K562 (cell line): ENCODE results near the gene ENPP5. TPM values are rescaled to one million over a fixed set of nuclear protein-coding genes. Genes with fewer than 3 reads are reported as not detected.

ENCODE experiments used
- ATAC-seq: fragments of 200-7000 bp; cut with Tn5 transposase; 3 replicates; pipeline ENCODE4 v1.9.1; 2020; ENCODE audit warnings: moderate library complexity
- BruUV-seq: library from RNA; stranded (reverse); fragments of 400-500 nt; replicated peaks from 2 replicates; lab custom pipeline; 2021; lab: Mats Ljungman, UMichigan
- CTCF ChIA-PET: fragments of 300-600 bp; formaldehyde crosslinking; extraction: SDS; loops from one replicate; lab custom pipeline; 2021; ENCODE audit warnings: low intra/inter-chr PET ratio; lab: Yijun Ruan, JAX
- POLR2A ChIA-PET: fragments of 300-600, 350-650 bp; sonication (Branson Sonifier 250); formaldehyde crosslinking; extraction: SDS; loops from one replicate; lab custom pipeline; 2021; ENCODE audit warnings: antibody characterized with exemption, inconsistent platforms; lab: Yijun Ruan, JAX
- DNase-seq, 4 experiments: peaks; one replicate each; pipeline versions ENCODE4 v3.0.0 to v3.0.0-alpha.2; 2011 to 2018; ENCODE audit warnings: low spot score in 3 of 4, mixed read lengths in 3 of 4; ENCODE audit errors: extremely low read depth in 1 of 4
- FAIRE-seq: peaks from 2 replicates; lab custom pipeline; 2011; peaks lifted over from hg19 to GRCh38; lab: Jason Lieb, UNC
- H2AFZ ChIP-seq: 2 replicates; pipeline ENCODE4 v1.6.0; 2011; ENCODE audit warnings: low read depth, low read length, control low read depth, inconsistent platforms
- H3K27ac ChIP-seq: fragments of 200-600 bp; 3 replicates; pipeline ENCODE4 v1.8.0; 2011; ENCODE audit warnings: low read depth, mild to moderate bottlenecking, control low read depth, inconsistent platforms, low read length, moderate library complexity, mixed read lengths; ENCODE audit errors: extremely low read depth
- H3K27me3 ChIP-seq, 2 experiments: fragments of 300-600 bp in 1 of 2; 2 replicates in 1 of 2; 3 replicates in 1 of 2; pipeline versions ENCODE4 v1.6.0 to v1.8.0; 2011; ENCODE audit warnings: inconsistent platforms in 2 of 2, low read length in 2 of 2, mild to moderate bottlenecking in 1 of 2, mixed read lengths in 1 of 2, moderate library complexity in 1 of 2; ENCODE audit not compliant: control insufficient read depth in 2 of 2, insufficient read depth in 2 of 2
- H3K36me3 ChIP-seq: fragments of 300-600 bp; 3 replicates; pipeline ENCODE4 v1.8.0; 2011; ENCODE audit warnings: mild to moderate bottlenecking, low read length, inconsistent platforms; ENCODE audit not compliant: control insufficient read depth, insufficient read depth
- H3K4me1 ChIP-seq, 2 experiments: fragments of 200-600 bp in 1 of 2; replicated peaks in 1 of 2; 2 replicates in 1 of 2; 3 replicates in 1 of 2; pipeline versions ENCODE4 v1.5.1 to v1.8.0; 2011; ENCODE audit warnings: inconsistent platforms in 2 of 2, low read length in 2 of 2, mild to moderate bottlenecking in 1 of 2, mixed read lengths in 1 of 2, moderate library complexity in 1 of 2; ENCODE audit not compliant: control insufficient read depth in 2 of 2, insufficient read depth in 2 of 2
- H3K4me2 ChIP-seq: 2 replicates; pipeline ENCODE4 v1.6.1; 2011; ENCODE audit warnings: low read length, control low read depth, inconsistent platforms, mixed read lengths; ENCODE audit not compliant: insufficient read depth
- H3K4me3 ChIP-seq: fragments of 200-600 bp; sonication (generic), shearing (Covaris generic); 2 replicates; pipeline ENCODE4 v1.5.1; 2016; ENCODE audit warnings: control low read depth, inconsistent platforms
- H3K79me2 ChIP-seq: fragments of 200-600 bp; 3 replicates; pipeline ENCODE4 v1.8.0; 2011; ENCODE audit warnings: low read length, inconsistent platforms; ENCODE audit not compliant: control insufficient read depth, insufficient read depth
- H3K9ac ChIP-seq, 2 experiments: 2 replicates each; pipeline versions ENCODE4 v1.6.0 to v1.6.1; 2011; ENCODE audit warnings: low read depth in 2 of 2, low read length in 2 of 2, control low read depth in 1 of 2, inconsistent platforms in 1 of 2, mild to moderate bottlenecking in 1 of 2, mixed read lengths in 1 of 2; ENCODE audit not compliant: insufficient read depth in 1 of 2
- H3K9me1 ChIP-seq: one replicate; pipeline ENCODE4 v1.6.0; 2011; ENCODE audit warnings: inconsistent platforms, mild to moderate bottlenecking, low read length, moderate library complexity; ENCODE audit not compliant: control insufficient read depth, insufficient read depth
- H3K9me3 ChIP-seq: replicated peaks from 2 replicates; pipeline ENCODE4 v1.5.1; 2011; ENCODE audit warnings: low read depth, low read length, inconsistent platforms; ENCODE audit not compliant: control insufficient read depth, insufficient read depth
- H4K20me1 ChIP-seq: replicated peaks from 2 replicates; pipeline ENCODE4 v1.6.1; 2011; ENCODE audit warnings: low read length, inconsistent platforms, mixed read lengths; ENCODE audit not compliant: control insufficient read depth, insufficient read depth
- BACH1 ChIP-seq: fragments of 200-800 bp; sonication (Bioruptor generic); IDR thresholded peaks from 2 replicates; pipeline ENCODE4 v1.6.1; 2016; ENCODE audit warnings: missing genetic modification characterization, missing compliant biosample characterization
- CCAR2 ChIP-seq: fragments of 200-400 bp; formaldehyde crosslinking; IDR thresholded peaks from 2 replicates; pipeline ENCODE4 v1.6.1; 2017; ENCODE audit warnings: mild to moderate bottlenecking, low read depth, low read length
- E2F3 ChIP-seq: fragments of 250-450 bp; sonication (Bioruptor Pico); IDR thresholded peaks from 2 replicates; pipeline ENCODE4 v1.4.0; 2020; ENCODE audit warnings: mild to moderate bottlenecking
- KDM5B ChIP-seq: fragments of 200-600 bp; sonication (generic); IDR thresholded peaks from 2 replicates; pipeline ENCODE4 v1.6.1; 2012; ENCODE audit warnings: low read depth, mild to moderate bottlenecking, moderate library complexity, low read length, control low read depth, inconsistent platforms; ENCODE audit not compliant: insufficient replicate concordance
- KLF16 ChIP-seq: IDR thresholded peaks from 2 replicates; pipeline ENCODE4 v1.6.1; 2016; ENCODE audit warnings: antibody characterized with exemption
- MAFK ChIP-seq: IDR thresholded peaks from 2 replicates; pipeline ENCODE4 v1.6.1; 2011; ENCODE audit warnings: low read length, improper control_type of control experiment
- MIER1 ChIP-seq: fragments of 450-650 bp; IDR thresholded peaks from 2 replicates; pipeline ENCODE4 v1.6.1; 2016; ENCODE audit warnings: antibody characterized with exemption, mild to moderate bottlenecking, low read depth
- MTA3 ChIP-seq: fragments of 450-650 bp; formaldehyde crosslinking; IDR thresholded peaks from 2 replicates; pipeline ENCODE4 v1.6.1; 2017; ENCODE audit warnings: mild to moderate bottlenecking, borderline replicate concordance
- MTF1 ChIP-seq: fragments of 250-450 bp; sonication (Bioruptor Pico); IDR thresholded peaks from 2 replicates; pipeline ENCODE4 v1.9.0; 2021; ENCODE audit warnings: moderate library complexity, mild to moderate bottlenecking, inconsistent platforms, borderline replicate concordance
- MXD1 ChIP-seq: fragments of 250-450 bp; sonication (Bioruptor Pico); IDR thresholded peaks from 2 replicates; pipeline ENCODE4 v1.8.0; 2021; ENCODE audit warnings: borderline replicate concordance, mild to moderate bottlenecking, moderate library complexity; ENCODE audit not compliant: poor library complexity, severe bottlenecking
- PHF8 ChIP-seq: fragments of 200-600 bp; sonication (generic); IDR thresholded peaks from 2 replicates; pipeline ENCODE4 v1.6.1; 2012; ENCODE audit warnings: mixed run types, mild to moderate bottlenecking, inconsistent platforms, low read length, moderate library complexity, borderline replicate concordance
- POLR2H ChIP-seq: IDR thresholded peaks from 2 replicates; pipeline ENCODE4 v1.6.1; 2016; ENCODE audit warnings: missing genetic modification characterization, low read depth, mild to moderate bottlenecking, control low read depth, missing compliant biosample characterization, moderate library complexity
- RAD21 ChIP-seq, 2 experiments: fragments of 250-450 bp in 1 of 2; fragments of 450-650 bp in 1 of 2; sonication (Bioruptor Pico) in 1 of 2; formaldehyde crosslinking in 1 of 2; IDR thresholded peaks in 1 of 2; conservative IDR thresholded peaks in 1 of 2; 2 replicates each; pipeline versions ENCODE4 v1.4.0 to v1.8.0; 2020 to 2022; ENCODE audit warnings: mild to moderate bottlenecking in 2 of 2, moderate library complexity in 1 of 2
- ZFX ChIP-seq: sonication (generic); formaldehyde crosslinking; IDR thresholded peaks from 2 replicates; pipeline ENCODE4 v1.8.0; 2022; ENCODE audit warnings: mild to moderate bottlenecking, missing genetic modification reagents, moderate library complexity
- ZMIZ1 ChIP-seq, 2 experiments: fragments of 150-350 bp in 1 of 2; IDR thresholded peaks; 2 replicates each; pipeline ENCODE4 v1.6.1; 2012 to 2016; ENCODE audit warnings: low read depth in 2 of 2, low read length in 2 of 2, mild to moderate bottlenecking in 1 of 2, moderate library complexity in 1 of 2
- ZNF512 ChIP-seq: IDR thresholded peaks from 2 replicates; pipeline ENCODE4 v1.6.1; 2016; ENCODE audit warnings: missing genetic modification characterization, missing compliant biosample characterization
- ZNF830 ChIP-seq: fragments of 250-450 bp; sonication (Bioruptor Pico); IDR thresholded peaks from 2 replicates; pipeline ENCODE4 v1.5.0; 2021; ENCODE audit warnings: mild to moderate bottlenecking
- WGBS: fragments of 100-300 bp; shearing (Covaris generic); methylation state at CpG from one replicate; pipeline ENCODE4 v1.1.6; 2016; ENCODE audit warnings: low coverage, mixed read lengths; ENCODE audit not compliant: insufficient coverage; ENCODE audit errors: missing lambda C conversion rate; 5-methylcytosine and 5-hydroxymethylcytosine counted together
- in situ Hi-C: fragments of 300-500 bp; cut with MboI; formaldehyde crosslinking; loops from 4 replicates; pipeline ENCODE4 v1.15.0; 2018; ENCODE audit warnings: inconsistent platforms, mixed read lengths
- intact Hi-C: fragments of 100-400 bp; cut with micrococcal nuclease; formaldehyde crosslinking; loops from 2 replicates; pipeline ENCODE4 v1.14.2; 2022
- polyA plus RNA-seq, 8 experiments: library from polyadenylated mRNA; depleted of rRNA in 4 of 8; stranded (reverse) in 5 of 8; unstranded in 3 of 8; fragments of >200 nt; fragmentation: Nextera tagmentation in 2 of 8; fragmentation: Illumina TruSeq in 1 of 8; extraction: Ambion mirVana in 2 of 8; extraction: Trizol in 1 of 8; gene quantifications; 2 replicates each; pipeline versions ENCODE4 v1.2.1 to v1.2.3, GENCODE V29; 2011 to 2014; ENCODE audit warnings: inconsistent platforms in 1 of 8, missing spikeins in 1 of 8
- total RNA-seq, 7 experiments: library from RNA; depleted of rRNA in 6 of 7; stranded (reverse); fragments of >200 nt in 6 of 7; fragmentation: Illumina TruSeq in 2 of 7; extraction: Trizol in 2 of 7; gene quantifications; 2 replicates each; pipeline versions ENCODE4 v1.2.1 to v1.2.3, GENCODE V29; 2011 to 2021; ENCODE audit warnings: low replicate concordance in 1 of 7

Gene ENPP5
- total and polyA plus RNA-seq, 9 of the 15 experiments (the other 6 are each of a cell fraction or from before 2014, with no cell fraction given): not detected

- Histone ChIP-seq H3K4me1 (no peaks in the 10 kb centered on the region), H3K9me1 (no peaks in the 10 kb centered on the region), H2AFZ (no peak overlapping the region), H3K27ac (no peak overlapping the region), H3K9ac (no peak overlapping the region), H3K79me2 (no peaks in the 10 kb centered on the region), H3K36me3 (no peaks in the 10 kb centered on the region), H3K9me3 (no peaks in the 10 kb centered on the region), H4K20me1 (no peaks in the 10 kb centered on the region), H3K27me3 (no peaks in the 10 kb centered on the region), H3K4me2 (no peak overlapping the region), H3K4me3 (no peak overlapping the region)
- ChIA-PET POLR2A (no interaction called here), CTCF (no interaction called here)
- intact Hi-C loops: no loop called here
- FAIRE-seq (no peak), ATAC-seq (no peak), DNase-seq (no peak)
- TF ChIP-seq ZNF830 (CRISPR knock-in tag) (no peak), RAD21 (CRISPR knock-in tag; conservative IDR thresholded peaks at IDR 0.05 in 1 of 2, IDR thresholded peaks at IDR 0.05 in 1 of 2) (no peak), ZFX (CRISPR knock-in tag) (no peak), MTA3 (no peak), MAFK (no peak), POLR2H (tag) (no peak), KDM5B (no peak), ZNF512 (tag) (no peak), BACH1 (tag) (no peak), KLF16 (no peak), E2F3 (CRISPR knock-in tag) (no peak), MIER1 (no peak), ZMIZ1 (IDR thresholded peaks at IDR 0.05; ENCODE audit: low read depth in 2 of 2, low read length in 2 of 2) (no peak), MXD1 (CRISPR knock-in tag) (no peak), PHF8 (no peak), MTF1 (CRISPR knock-in tag) (no peak), CCAR2 (no peak)
- BruUV-seq: no TSS peak
- 20% methylated on average over 1 of the region's 1 CpG for WGBS
- in situ Hi-C loops: no loop called here
These were observed 57.4 kb downstream of the ENPP5 start for GRCh38 chr6:46113370-46113769.
